GM12878 (cell line): ENCODE results near the gene GUCY1A1. TPM values are rescaled to one million over a fixed set of nuclear protein-coding genes. Genes with fewer than 3 reads are reported as not detected.

Source experiments
- ATAC-seq: fragments of 200-7000 bp; cut with Tn5 transposase; 3 replicates; pipeline ENCODE4 v1.9.1; 2020; ENCODE audit warnings: mild to moderate bottlenecking, moderate library complexity
- BruUV-seq: library from RNA; stranded (reverse); fragments of 400-500 nt; replicated peaks from 2 replicates; lab custom pipeline; 2021; lab: Mats Ljungman, UMichigan
- CTCF ChIA-PET: fragments of 300-600 bp; sonication (Branson Sonifier 250); formaldehyde crosslinking; extraction: SDS; loops from one replicate; lab custom pipeline; 2021; ENCODE audit warnings: inconsistent platforms; lab: Yijun Ruan, JAX
- POLR2A ChIA-PET: fragments of 350-600 bp; formaldehyde crosslinking; extraction: SDS; loops from one replicate; lab custom pipeline; 2021; ENCODE audit warnings: inconsistent platforms; lab: Charles Lee
- RAD21 ChIA-PET: fragments of 300-600 bp; sonication (Branson Sonifier 250); formaldehyde crosslinking; loops from one replicate; lab custom pipeline; 2023; ENCODE audit warnings: antibody characterized with exemption; ENCODE audit not compliant: unreplicated experiment; lab: Charles Lee
- SMC1A ChIA-PET: fragments of 300-600 bp; sonication (Branson Sonifier 250); formaldehyde crosslinking; loops from one replicate; lab custom pipeline; 2023; ENCODE audit not compliant: unreplicated experiment, uncharacterized antibody; lab: Charles Lee
- DNase-seq: peaks from one replicate; pipeline ENCODE4 v3.0.0-alpha.2; 2011; ENCODE audit warnings: low read depth, low spot score
- FAIRE-seq: peaks from 3 replicates; lab custom pipeline; 2011; peaks lifted over from hg19 to GRCh38; lab: Jason Lieb, UNC
- H2AFZ ChIP-seq: 2 replicates; pipeline ENCODE4 v1.6.0; 2011; ENCODE audit warnings: low read depth, low read length, control low read depth; ENCODE audit not compliant: control insufficient read depth
- H3K27ac ChIP-seq: 2 replicates; pipeline ENCODE4 v1.5.1; 2011; ENCODE audit warnings: control low read depth; ENCODE audit not compliant: control insufficient read depth, insufficient read depth
- H3K27me3 ChIP-seq, 2 experiments: replicated peaks in 1 of 2; 2 replicates each; pipeline versions ENCODE4 v1.6.0 to v1.6.1; 2011; ENCODE audit warnings: low read length in 1 of 2; ENCODE audit not compliant: control insufficient read depth in 2 of 2, insufficient read depth in 2 of 2
- H3K36me3 ChIP-seq, 2 experiments: 2 replicates each; pipeline ENCODE4 v1.5.1; 2011; ENCODE audit warnings: low read length in 1 of 2; ENCODE audit not compliant: control insufficient read depth in 2 of 2, insufficient read depth in 2 of 2
- H3K4me1 ChIP-seq: 2 replicates; pipeline ENCODE4 v1.6.1; 2011; ENCODE audit warnings: mild to moderate bottlenecking, low read length, moderate library complexity, mixed read lengths; ENCODE audit not compliant: control insufficient read depth, insufficient read depth
- H3K4me2 ChIP-seq: 2 replicates; pipeline ENCODE4 v1.6.0; 2011; ENCODE audit warnings: control low read depth; ENCODE audit not compliant: control insufficient read depth, insufficient read depth
- H3K4me3 ChIP-seq: fragments of 200-600 bp; sonication (generic); 2 replicates; pipeline ENCODE4 v1.5.1; 2016
- H3K79me2 ChIP-seq: 2 replicates; pipeline ENCODE4 v1.6.0; 2011; ENCODE audit warnings: low read length; ENCODE audit not compliant: control insufficient read depth, insufficient read depth
- H3K9ac ChIP-seq: 2 replicates; pipeline ENCODE4 v1.8.0; 2011; ENCODE audit warnings: low read length, control low read depth, mixed read lengths; ENCODE audit not compliant: control insufficient read depth, insufficient read depth
- H3K9me3 ChIP-seq: replicated peaks from 3 replicates; pipeline ENCODE4 v1.5.1; 2011; ENCODE audit warnings: mild to moderate bottlenecking, low read length; ENCODE audit not compliant: control insufficient read depth, insufficient read depth
- H4K20me1 ChIP-seq: 2 replicates; pipeline ENCODE4 v1.6.0; 2011; ENCODE audit not compliant: control insufficient read depth, insufficient read depth
- ASH2L ChIP-seq: fragments of 300-600, 200-600 bp; sonication (generic); IDR thresholded peaks from 2 replicates; pipeline ENCODE4 v1.6.1; 2017; ENCODE audit warnings: low read depth, mild to moderate bottlenecking, borderline replicate concordance
- CHD1 ChIP-seq: IDR thresholded peaks from 2 replicates; pipeline ENCODE4 v1.6.1; 2012; ENCODE audit warnings: low read depth, low read length, improper control_type of control experiment
- FOS ChIP-seq: IDR thresholded peaks from 3 replicates; pipeline ENCODE4 v1.6.1; 2011; ENCODE audit warnings: borderline replicate concordance; ENCODE audit not compliant: insufficient read length; ENCODE audit errors: extremely low read depth
- IRF5 ChIP-seq: fragments of 450-650 bp; IDR thresholded peaks from 2 replicates; pipeline ENCODE4 v1.6.1; 2017; ENCODE audit warnings: borderline replicate concordance
- JUND ChIP-seq: IDR thresholded peaks from 2 replicates; pipeline ENCODE4 v1.6.1; 2012; ENCODE audit warnings: low read depth, mild to moderate bottlenecking, low read length, improper control_type of control experiment, moderate library complexity
- MTA2 ChIP-seq: fragments of 450-650 bp; IDR thresholded peaks from 2 replicates; pipeline ENCODE4 v1.6.1; 2016; ENCODE audit warnings: low read depth, mild to moderate bottlenecking, moderate library complexity
- MYC ChIP-seq: IDR thresholded peaks from 2 replicates; pipeline ENCODE4 v1.6.1; 2011; ENCODE audit warnings: mild to moderate bottlenecking, low read length, moderate library complexity, inconsistent platforms; ENCODE audit not compliant: insufficient read depth, insufficient replicate concordance, insufficient read length, severe bottlenecking
- NR2F1 ChIP-seq: fragments of 450-650 bp; conservative IDR thresholded peaks from 2 replicates; pipeline ENCODE4 v1.6.1; 2017; ENCODE audit warnings: mild to moderate bottlenecking
- SUZ12 ChIP-seq: fragments of 200-600 bp; sonication (generic); IDR thresholded peaks from one replicate; pipeline ENCODE4 v1.6.1; 2018; ENCODE audit warnings: antibody characterized with exemption, mild to moderate bottlenecking; ENCODE audit not compliant: unreplicated experiment
- ZBED1 ChIP-seq: IDR thresholded peaks from 2 replicates; pipeline ENCODE4 v1.6.1; 2016; ENCODE audit warnings: borderline replicate concordance
- WGBS: methylation state at CpG from one replicate; pipeline ENCODE4 v1.1.6; 2016; ENCODE audit warnings: low lambda C conversion rate; ENCODE audit not compliant: insufficient replicate concordance, insufficient coverage; ENCODE audit errors: missing lambda C conversion rate; 5-methylcytosine and 5-hydroxymethylcytosine counted together
- in situ Hi-C: fragments of 300-500 bp; cut with MboI; formaldehyde crosslinking; loops from 9 replicates; pipeline ENCODE4 v1.14.3; 2018; ENCODE audit warnings: mixed read lengths
- intact Hi-C: fragments of 100-400 bp; cut with micrococcal nuclease; formaldehyde crosslinking; loops from one replicate; pipeline ENCODE4 v1.14.2; 2022; ENCODE audit not compliant: unreplicated experiment
- polyA plus RNA-seq, 11 experiments: library from polyadenylated mRNA; depleted of rRNA in 4 of 11; unstranded in 6 of 11; stranded (reverse) in 5 of 11; fragments of >200 nt; fragmentation: Nextera tagmentation in 4 of 11; fragmentation: Illumina TruSeq in 1 of 11; extraction: Ambion mirVana in 4 of 11; extraction: Trizol in 1 of 11; gene quantifications; 1 replicate in 1 of 11; 2 replicates in 10 of 11; pipeline versions ENCODE4 v1.2.1 to v1.2.3, GENCODE V29; 2011 to 2016; ENCODE audit warnings: inconsistent platforms in 2 of 11, missing spikeins in 2 of 11, low read depth in 1 of 11
- total RNA-seq, 4 experiments: library from RNA; depleted of rRNA in 3 of 4; stranded (reverse); fragments of >200 nt in 3 of 4; fragmentation: Illumina TruSeq in 1 of 4; extraction: Trizol in 1 of 4; gene quantifications; 2 replicates each; pipeline versions ENCODE4 v1.2.1 to v1.2.3, GENCODE V29; 2013 to 2021
- TF ChIP-seq, protein P1 (sequence below): fragments of 450-650 bp; IDR thresholded peaks from 2 replicates; pipeline ENCODE4 v1.6.1; 2017; ENCODE audit warnings: mild to moderate bottlenecking, moderate library complexity
- TF ChIP-seq, protein P2 (sequence below): IDR thresholded peaks from 2 replicates; pipeline ENCODE4 v1.6.1; 2011; ENCODE audit warnings: borderline replicate concordance, low read depth, mild to moderate bottlenecking, moderate library complexity, mixed read lengths, low read length; ENCODE audit not compliant: insufficient read depth; ENCODE audit errors: extremely low read length
- TF ChIP-seq, protein P3 (sequence below): fragments of 450-650 bp; IDR thresholded peaks from 2 replicates; pipeline ENCODE4 v1.6.1; 2017; ENCODE audit warnings: mild to moderate bottlenecking, moderate library complexity

The GUCY1A1 gene
- total and polyA plus RNA-seq, 10 of the 15 experiments (the other 5 are each of a cell fraction or from before 2014, with no cell fraction given): 0.44 to 22.6 (median 0.55) TPM

- no peaks in the 10 kb centered on the region for H3K9me3 ChIP-seq
- WGBS: 0% methylated on average over 1 of the region's 1 CpG
- ChIA-PET CTCF (interaction anchor here (0.8 to 1.3 kb wide), 4 partner anchors 10 to 185 kb away, joined by 3 to 4 read pairs (median 4); no protein-coding TSS in a partner anchor), POLR2A (interaction anchor here (1.5 to 2.2 kb wide), 2 partner anchors 9 to 29 kb away, joined by 3 to 6 read pairs; no protein-coding TSS in a partner anchor), SMC1A (interaction anchor here (1.0 to 7.8 kb wide), 7 partner anchors 12 to 184 kb away, joined by 3 to 48 read pairs (median 4); no protein-coding TSS in a partner anchor), RAD21 (interaction anchor here (1.0 kb wide), 1 partner anchor 19 kb away, joined by 3 read pairs; no protein-coding TSS in a partner anchor)
- intact Hi-C loops (no loop called here), in situ Hi-C loops (no loop called here)
- H3K9ac ChIP-seq: no peak overlapping the region
- no peak for ATAC-seq
- H3K4me3 ChIP-seq: no peak overlapping the region
- FAIRE-seq: no peak
- no peak overlapping the region for H3K4me2 ChIP-seq
- no peaks in the 10 kb centered on the region for H4K20me1 ChIP-seq
- BruUV-seq: no TSS peak
- no peaks in the 10 kb centered on the region for H3K79me2 ChIP-seq
- H3K4me1 ChIP-seq: no peaks in the 10 kb centered on the region
- H3K27me3 ChIP-seq: no peaks in the 10 kb centered on the region
- no peaks in the 10 kb centered on the region for H3K36me3 ChIP-seq
- DNase-seq: no peak
- no peak overlapping the region for H2AFZ ChIP-seq
- H3K27ac ChIP-seq: no peak overlapping the region
- TF ChIP-seq CHD1 (no peak), JUND (no peak), NR2F1 (no peak), IRF5 (no peak), ASH2L (no peak), SUZ12 (no peak), ZBED1 (no peak), MTA2 (no peak), FOS (no peak), MYC (no peak)
- TF ChIP-seq, protein P1, sequence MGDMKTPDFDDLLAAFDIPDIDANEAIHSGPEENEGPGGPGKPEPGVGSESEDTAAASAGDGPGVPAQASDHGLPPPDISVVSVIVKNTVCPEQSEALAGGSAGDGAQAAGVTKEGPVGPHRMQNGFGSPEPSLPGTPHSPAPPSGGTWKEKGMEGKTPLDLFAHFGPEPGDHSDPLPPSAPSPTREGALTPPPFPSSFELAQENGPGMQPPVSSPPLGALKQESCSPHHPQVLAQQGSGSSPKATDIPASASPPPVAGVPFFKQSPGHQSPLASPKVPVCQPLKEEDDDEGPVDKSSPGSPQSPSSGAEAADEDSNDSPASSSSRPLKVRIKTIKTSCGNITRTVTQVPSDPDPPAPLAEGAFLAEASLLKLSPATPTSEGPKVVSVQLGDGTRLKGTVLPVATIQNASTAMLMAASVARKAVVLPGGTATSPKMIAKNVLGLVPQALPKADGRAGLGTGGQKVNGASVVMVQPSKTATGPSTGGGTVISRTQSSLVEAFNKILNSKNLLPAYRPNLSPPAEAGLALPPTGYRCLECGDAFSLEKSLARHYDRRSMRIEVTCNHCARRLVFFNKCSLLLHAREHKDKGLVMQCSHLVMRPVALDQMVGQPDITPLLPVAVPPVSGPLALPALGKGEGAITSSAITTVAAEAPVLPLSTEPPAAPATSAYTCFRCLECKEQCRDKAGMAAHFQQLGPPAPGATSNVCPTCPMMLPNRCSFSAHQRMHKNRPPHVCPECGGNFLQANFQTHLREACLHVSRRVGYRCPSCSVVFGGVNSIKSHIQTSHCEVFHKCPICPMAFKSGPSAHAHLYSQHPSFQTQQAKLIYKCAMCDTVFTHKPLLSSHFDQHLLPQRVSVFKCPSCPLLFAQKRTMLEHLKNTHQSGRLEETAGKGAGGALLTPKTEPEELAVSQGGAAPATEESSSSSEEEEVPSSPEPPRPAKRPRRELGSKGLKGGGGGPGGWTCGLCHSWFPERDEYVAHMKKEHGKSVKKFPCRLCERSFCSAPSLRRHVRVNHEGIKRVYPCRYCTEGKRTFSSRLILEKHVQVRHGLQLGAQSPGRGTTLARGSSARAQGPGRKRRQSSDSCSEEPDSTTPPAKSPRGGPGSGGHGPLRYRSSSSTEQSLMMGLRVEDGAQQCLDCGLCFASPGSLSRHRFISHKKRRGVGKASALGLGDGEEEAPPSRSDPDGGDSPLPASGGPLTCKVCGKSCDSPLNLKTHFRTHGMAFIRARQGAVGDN: no peak
- TF ChIP-seq, protein P2, sequence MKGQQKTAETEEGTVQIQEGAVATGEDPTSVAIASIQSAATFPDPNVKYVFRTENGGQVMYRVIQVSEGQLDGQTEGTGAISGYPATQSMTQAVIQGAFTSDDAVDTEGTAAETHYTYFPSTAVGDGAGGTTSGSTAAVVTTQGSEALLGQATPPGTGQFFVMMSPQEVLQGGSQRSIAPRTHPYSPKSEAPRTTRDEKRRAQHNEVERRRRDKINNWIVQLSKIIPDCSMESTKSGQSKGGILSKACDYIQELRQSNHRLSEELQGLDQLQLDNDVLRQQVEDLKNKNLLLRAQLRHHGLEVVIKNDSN: no peak
- TF ChIP-seq, protein P3, sequence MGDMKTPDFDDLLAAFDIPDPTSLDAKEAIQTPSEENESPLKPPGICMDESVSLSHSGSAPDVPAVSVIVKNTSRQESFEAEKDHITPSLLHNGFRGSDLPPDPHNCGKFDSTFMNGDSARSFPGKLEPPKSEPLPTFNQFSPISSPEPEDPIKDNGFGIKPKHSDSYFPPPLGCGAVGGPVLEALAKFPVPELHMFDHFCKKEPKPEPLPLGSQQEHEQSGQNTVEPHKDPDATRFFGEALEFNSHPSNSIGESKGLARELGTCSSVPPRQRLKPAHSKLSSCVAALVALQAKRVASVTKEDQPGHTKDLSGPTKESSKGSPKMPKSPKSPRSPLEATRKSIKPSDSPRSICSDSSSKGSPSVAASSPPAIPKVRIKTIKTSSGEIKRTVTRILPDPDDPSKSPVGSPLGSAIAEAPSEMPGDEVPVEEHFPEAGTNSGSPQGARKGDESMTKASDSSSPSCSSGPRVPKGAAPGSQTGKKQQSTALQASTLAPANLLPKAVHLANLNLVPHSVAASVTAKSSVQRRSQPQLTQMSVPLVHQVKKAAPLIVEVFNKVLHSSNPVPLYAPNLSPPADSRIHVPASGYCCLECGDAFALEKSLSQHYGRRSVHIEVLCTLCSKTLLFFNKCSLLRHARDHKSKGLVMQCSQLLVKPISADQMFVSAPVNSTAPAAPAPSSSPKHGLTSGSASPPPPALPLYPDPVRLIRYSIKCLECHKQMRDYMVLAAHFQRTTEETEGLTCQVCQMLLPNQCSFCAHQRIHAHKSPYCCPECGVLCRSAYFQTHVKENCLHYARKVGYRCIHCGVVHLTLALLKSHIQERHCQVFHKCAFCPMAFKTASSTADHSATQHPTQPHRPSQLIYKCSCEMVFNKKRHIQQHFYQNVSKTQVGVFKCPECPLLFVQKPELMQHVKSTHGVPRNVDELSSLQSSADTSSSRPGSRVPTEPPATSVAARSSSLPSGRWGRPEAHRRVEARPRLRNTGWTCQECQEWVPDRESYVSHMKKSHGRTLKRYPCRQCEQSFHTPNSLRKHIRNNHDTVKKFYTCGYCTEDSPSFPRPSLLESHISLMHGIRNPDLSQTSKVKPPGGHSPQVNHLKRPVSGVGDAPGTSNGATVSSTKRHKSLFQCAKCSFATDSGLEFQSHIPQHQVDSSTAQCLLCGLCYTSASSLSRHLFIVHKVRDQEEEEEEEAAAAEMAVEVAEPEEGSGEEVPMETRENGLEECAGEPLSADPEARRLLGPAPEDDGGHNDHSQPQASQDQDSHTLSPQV: no peak
Observed at GRCh38 chr4:155713911-155714310, 47.3 kb downstream of the GUCY1A1 start.
